HepG2 (cell line): ENCODE measurements around the gene EPN2. TPM values are rescaled to one million over a fixed set of nuclear protein-coding genes. Genes with fewer than 3 reads are reported as not detected.

Experiments used
- BORCS8-MEF2B ChIP-seq: sonication (generic); formaldehyde crosslinking; IDR thresholded peaks from 2 replicates; pipeline ENCODE4 v1.8.0; 2022; ENCODE audit warnings: mild to moderate bottlenecking, missing genetic modification reagents
- BRCA1 ChIP-seq: sonication (generic); formaldehyde crosslinking; IDR thresholded peaks from 2 replicates; pipeline ENCODE4 v1.4.0; 2020; ENCODE audit warnings: missing genetic modification reagents
- ELF4 ChIP-seq: sonication (generic); formaldehyde crosslinking; IDR thresholded peaks from 2 replicates; pipeline ENCODE4 v1.5.0; 2020; ENCODE audit warnings: missing genetic modification reagents, mild to moderate bottlenecking, moderate library complexity, borderline replicate concordance
- ERF ChIP-seq: IDR thresholded peaks from 2 replicates; pipeline ENCODE4 v1.6.1; 2018; ENCODE audit warnings: missing biosample characterization, missing genetic modification reagents
- HDAC1 ChIP-seq: sonication (generic); formaldehyde crosslinking; IDR thresholded peaks from 2 replicates; pipeline ENCODE4 v1.5.1; 2020; ENCODE audit warnings: mild to moderate bottlenecking, missing genetic modification reagents
- JUN ChIP-seq: sonication (generic); formaldehyde crosslinking; IDR thresholded peaks from 2 replicates; pipeline ENCODE4 v1.4.0; 2020; ENCODE audit warnings: mild to moderate bottlenecking, missing genetic modification reagents
- MED1 ChIP-seq: sonication (generic); formaldehyde crosslinking; IDR thresholded peaks from 2 replicates; pipeline ENCODE4 v1.4.0; 2020; ENCODE audit warnings: missing genetic modification reagents
- PCBP2 ChIP-seq: fragments of 200-400 bp; formaldehyde crosslinking; optimal IDR thresholded peaks from 2 replicates; pipeline ENCODE3; 2018; ENCODE audit warnings: low read length, low read depth; ENCODE audit not compliant: poor library complexity, severe bottlenecking
- PHF20 ChIP-seq: sonication (generic); formaldehyde crosslinking; IDR thresholded peaks from 2 replicates; pipeline ENCODE4 v1.5.0; 2020; ENCODE audit warnings: mild to moderate bottlenecking, missing genetic modification reagents
- PITX1 ChIP-seq: sonication (generic); formaldehyde crosslinking; IDR thresholded peaks from 2 replicates; pipeline ENCODE4 v1.5.1; 2020; ENCODE audit warnings: mild to moderate bottlenecking, missing genetic modification reagents
- SRSF4 ChIP-seq: fragments of 200-400 bp; formaldehyde crosslinking; IDR thresholded peaks from one replicate; pipeline ENCODE4 v1.6.1; 2018; ENCODE audit warnings: mild to moderate bottlenecking, low read depth, low read length, moderate library complexity; ENCODE audit not compliant: poor library complexity, severe bottlenecking
- STAG1 ChIP-seq: sonication (generic); formaldehyde crosslinking; IDR thresholded peaks from 2 replicates; pipeline ENCODE4 v1.4.0; 2020; ENCODE audit warnings: missing genetic modification reagents
- TAF1 ChIP-seq: sonication (generic); formaldehyde crosslinking; IDR thresholded peaks from 2 replicates; pipeline ENCODE4 v1.4.0; 2020; ENCODE audit warnings: missing genetic modification reagents
- ZNF333 ChIP-seq: sonication (generic); formaldehyde crosslinking; IDR thresholded peaks from 2 replicates; pipeline ENCODE4 v1.4.0; 2020; ENCODE audit warnings: mild to moderate bottlenecking, missing genetic modification reagents, borderline replicate concordance
- ZNF354B ChIP-seq: sonication (generic); formaldehyde crosslinking; IDR thresholded peaks from 2 replicates; pipeline ENCODE4 v1.8.0; 2022; ENCODE audit warnings: mild to moderate bottlenecking, missing genetic modification reagents
- ZNF44 ChIP-seq: sonication (generic); formaldehyde crosslinking; IDR thresholded peaks from 2 replicates; pipeline ENCODE4 v1.5.1; 2020; ENCODE audit warnings: mild to moderate bottlenecking, missing genetic modification reagents
- ZNF652 ChIP-seq: IDR thresholded peaks from 2 replicates; pipeline ENCODE4 v1.6.1; 2016; ENCODE audit warnings: low read depth, borderline replicate concordance
- ZNF7 ChIP-seq: IDR thresholded peaks from 2 replicates; pipeline ENCODE4 v1.6.1; 2016; ENCODE audit warnings: missing biosample characterization, missing genetic modification reagents
- ZNF746 ChIP-seq: sonication (generic); formaldehyde crosslinking; IDR thresholded peaks from 2 replicates; pipeline ENCODE4 v1.8.0; 2022; ENCODE audit warnings: mild to moderate bottlenecking, missing genetic modification reagents
- ZNF747 ChIP-seq: sonication (generic); formaldehyde crosslinking; IDR thresholded peaks from 2 replicates; pipeline ENCODE4 v1.8.1; 2023; ENCODE audit warnings: missing genetic modification reagents, mild to moderate bottlenecking, borderline replicate concordance
- ZNF768 ChIP-seq: sonication (generic); formaldehyde crosslinking; IDR thresholded peaks from 2 replicates; pipeline ENCODE4 v1.4.0; 2020; ENCODE audit warnings: missing genetic modification reagents
- ZNF777 ChIP-seq: sonication (generic); formaldehyde crosslinking; IDR thresholded peaks from 2 replicates; pipeline ENCODE4 v1.4.0; 2020; ENCODE audit warnings: missing genetic modification reagents
- ZNF878 ChIP-seq: sonication (generic); formaldehyde crosslinking; IDR thresholded peaks from 2 replicates; pipeline ENCODE4 v1.8.1; 2023; ENCODE audit warnings: mild to moderate bottlenecking, missing genetic modification reagents, moderate library complexity
- ZNF883 ChIP-seq: sonication (generic); formaldehyde crosslinking; IDR thresholded peaks from 2 replicates; pipeline ENCODE4 v1.5.1; 2020; ENCODE audit warnings: mild to moderate bottlenecking, missing genetic modification reagents; ENCODE audit errors: not compliant biosample characterization
- ZSCAN21 ChIP-seq: sonication (generic); formaldehyde crosslinking; IDR thresholded peaks from 2 replicates; pipeline ENCODE4 v1.8.0; 2022; ENCODE audit warnings: mild to moderate bottlenecking, missing genetic modification reagents, moderate library complexity, borderline replicate concordance
- polyA plus RNA-seq, 8 experiments: library from polyadenylated mRNA; depleted of rRNA in 3 of 8; stranded (reverse) in 7 of 8; unstranded in 1 of 8; fragments of >200 nt; fragmentation: Illumina TruSeq in 4 of 8; extraction: Trizol in 4 of 8; gene quantifications; 2 replicates each; pipeline versions ENCODE4 v1.2.1 to v1.2.3, GENCODE V29; 2011 to 2016; ENCODE audit warnings: low read depth in 4 of 8, missing spikeins in 1 of 8, mixed read lengths in 1 of 8; ENCODE audit not compliant: insufficient read depth in 1 of 8
- total RNA-seq, 5 experiments: library from RNA; depleted of rRNA; stranded (reverse); fragments of >200 nt; fragmentation: Illumina TruSeq; extraction: Trizol; gene quantifications; 2 replicates each; pipeline ENCODE4 v1.2.3, GENCODE V29; 2016; ENCODE audit warnings: low read depth in 1 of 5
- TF ChIP-seq, protein P1 (sequence below): sonication (generic); formaldehyde crosslinking; conservative IDR thresholded peaks from 2 replicates; pipeline ENCODE4 v1.8.1; 2023; ENCODE audit warnings: missing genetic modification reagents
- TF ChIP-seq, protein P2 (sequence below): sonication (generic); formaldehyde crosslinking; IDR thresholded peaks from 2 replicates; pipeline ENCODE4 v1.5.0; 2020; ENCODE audit warnings: missing genetic modification reagents, mild to moderate bottlenecking, borderline replicate concordance
- TF ChIP-seq, protein P3 (sequence below): IDR thresholded peaks from 2 replicates; pipeline ENCODE4 v1.6.1; 2016
- TF ChIP-seq, protein P4 (sequence below): sonication (generic); formaldehyde crosslinking; IDR thresholded peaks from 2 replicates; pipeline ENCODE4 v1.5.0; 2020; ENCODE audit warnings: mild to moderate bottlenecking, low read depth, missing genetic modification reagents, borderline replicate concordance

EPN2 gene
- total and polyA plus RNA-seq, 2 of the 13 experiments (the other 11 are each of a cell fraction or from before 2014, with no cell fraction given) = 7.8 to 19.2 TPM

DNA sequence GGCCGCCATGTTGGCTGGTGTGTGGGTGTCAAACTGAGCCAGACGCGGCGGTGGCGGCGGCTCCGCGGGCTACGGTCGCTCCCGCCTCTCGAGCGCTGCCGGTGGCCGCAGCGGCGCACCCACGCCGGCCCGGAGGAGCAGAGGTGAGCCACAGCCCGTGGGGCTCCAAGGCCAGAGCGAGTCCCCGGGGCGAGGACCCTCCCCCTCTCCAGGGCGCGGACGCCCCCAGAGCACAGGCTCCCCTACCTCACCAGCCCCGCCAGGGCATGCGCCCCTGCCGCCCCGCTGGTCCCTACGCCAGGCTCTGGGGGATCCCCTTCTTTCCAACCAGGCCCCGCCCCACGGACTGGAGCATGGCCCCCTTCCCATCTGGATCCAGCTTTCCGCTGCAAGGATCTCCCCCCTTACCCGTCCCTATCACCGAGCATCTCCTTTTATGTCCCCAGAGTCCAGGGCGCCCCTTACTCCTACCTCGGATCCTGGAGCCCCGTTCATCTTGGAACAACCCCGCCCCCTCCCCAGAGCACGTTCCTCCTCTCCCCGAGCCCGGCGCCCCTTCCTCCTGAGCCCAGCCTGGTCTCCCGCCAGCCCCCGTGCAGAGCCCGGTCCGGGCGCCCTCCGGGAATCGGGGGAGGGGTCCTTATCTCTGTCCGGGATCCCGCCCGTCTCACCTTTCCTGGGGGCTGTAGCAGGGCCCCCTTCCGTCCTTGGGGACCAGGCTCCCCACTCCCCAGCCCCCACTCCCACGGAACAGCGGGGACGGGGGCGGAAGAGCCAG is 412 bp downstream of the EPN2 start (continued):
- no peak for TF ChIP-seq PCBP2
- TF ChIP-seq, protein P1, sequence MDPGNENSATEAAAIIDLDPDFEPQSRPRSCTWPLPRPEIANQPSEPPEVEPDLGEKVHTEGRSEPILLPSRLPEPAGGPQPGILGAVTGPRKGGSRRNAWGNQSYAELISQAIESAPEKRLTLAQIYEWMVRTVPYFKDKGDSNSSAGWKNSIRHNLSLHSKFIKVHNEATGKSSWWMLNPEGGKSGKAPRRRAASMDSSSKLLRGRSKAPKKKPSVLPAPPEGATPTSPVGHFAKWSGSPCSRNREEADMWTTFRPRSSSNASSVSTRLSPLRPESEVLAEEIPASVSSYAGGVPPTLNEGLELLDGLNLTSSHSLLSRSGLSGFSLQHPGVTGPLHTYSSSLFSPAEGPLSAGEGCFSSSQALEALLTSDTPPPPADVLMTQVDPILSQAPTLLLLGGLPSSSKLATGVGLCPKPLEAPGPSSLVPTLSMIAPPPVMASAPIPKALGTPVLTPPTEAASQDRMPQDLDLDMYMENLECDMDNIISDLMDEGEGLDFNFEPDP (CRISPR knock-in tag) = no peak
- TF ChIP-seq ERF (CRISPR knock-in tag) = 0 out of 2 replicates have a peak, but pooled peaks have one; percentile 13
- TF ChIP-seq JUN (CRISPR knock-in tag) = no peak
- TF ChIP-seq ZNF652 (CRISPR knock-in tag) = no peak
- peak; percentile 8; the same call in 1 of the 2 replicates for TF ChIP-seq BORCS8-MEF2B
- TF ChIP-seq, protein P2, sequence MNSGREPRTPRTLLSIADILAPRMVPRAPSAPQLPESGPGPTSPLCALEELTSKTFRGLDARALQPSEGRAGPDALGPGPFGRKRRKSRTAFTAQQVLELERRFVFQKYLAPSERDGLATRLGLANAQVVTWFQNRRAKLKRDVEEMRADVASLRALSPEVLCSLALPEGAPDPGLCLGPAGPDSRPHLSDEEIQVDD = no peak
- TF ChIP-seq ZSCAN21 (CRISPR knock-in tag) = no peak
- TF ChIP-seq PHF20 (CRISPR knock-in tag) = peak; percentile 16; the same call in 1 of the 2 replicates
- no peak for TF ChIP-seq ZNF768 (CRISPR knock-in tag)
- TF ChIP-seq ZNF883 = no peak
- no peak for TF ChIP-seq ZNF44 (CRISPR knock-in tag)
- peak; percentile 23; the same call in 1 of the 2 replicates for TF ChIP-seq MED1 (CRISPR knock-in tag)
- TF ChIP-seq, protein P3, sequence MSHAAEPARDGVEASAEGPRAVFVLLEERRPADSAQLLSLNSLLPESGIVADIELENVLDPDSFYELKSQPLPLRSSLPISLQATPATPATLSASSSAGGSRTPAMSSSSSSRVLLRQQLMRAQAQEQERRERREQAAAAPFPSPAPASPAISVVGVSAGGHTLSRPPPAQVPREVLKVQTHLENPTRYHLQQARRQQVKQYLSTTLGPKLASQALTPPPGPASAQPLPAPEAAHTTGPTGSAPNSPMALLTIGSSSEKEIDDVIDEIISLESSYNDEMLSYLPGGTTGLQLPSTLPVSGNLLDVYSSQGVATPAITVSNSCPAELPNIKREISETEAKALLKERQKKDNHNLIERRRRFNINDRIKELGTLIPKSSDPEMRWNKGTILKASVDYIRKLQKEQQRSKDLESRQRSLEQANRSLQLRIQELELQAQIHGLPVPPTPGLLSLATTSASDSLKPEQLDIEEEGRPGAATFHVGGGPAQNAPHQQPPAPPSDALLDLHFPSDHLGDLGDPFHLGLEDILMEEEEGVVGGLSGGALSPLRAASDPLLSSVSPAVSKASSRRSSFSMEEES (CRISPR knock-in tag) = no peak
- TF ChIP-seq ZNF354B (CRISPR knock-in tag) = no peak
- TF ChIP-seq ZNF7 (CRISPR knock-in tag) = no peak
- TF ChIP-seq ZNF747 (CRISPR knock-in tag) = no peak
- no peak for TF ChIP-seq ELF4 (CRISPR knock-in tag)
- TF ChIP-seq STAG1 = no peak
- no peak for TF ChIP-seq PITX1 (CRISPR knock-in tag)
- TF ChIP-seq, protein P4, sequence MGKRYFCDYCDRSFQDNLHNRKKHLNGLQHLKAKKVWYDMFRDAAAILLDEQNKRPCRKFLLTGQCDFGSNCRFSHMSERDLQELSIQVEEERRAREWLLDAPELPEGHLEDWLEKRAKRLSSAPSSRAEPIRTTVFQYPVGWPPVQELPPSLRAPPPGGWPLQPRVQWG (CRISPR knock-in tag) = no peak
- no peak for TF ChIP-seq BRCA1 (CRISPR knock-in tag)
- TF ChIP-seq ZNF333 = 0 out of 2 replicates have a peak, but pooled peaks have one; percentile 25
- 0 out of 2 replicates have a peak, but pooled peaks have one; percentile 22 for TF ChIP-seq ZNF777
- no peak for TF ChIP-seq ZNF878 (CRISPR knock-in tag)
- no peak for TF ChIP-seq ZNF746 (CRISPR knock-in tag)
- no peak for TF ChIP-seq SRSF4
- peak; percentile 46; the same call in 1 of the 2 replicates for TF ChIP-seq TAF1 (CRISPR knock-in tag)
- peak; percentile 15; the same call in 1 of the 2 replicates for TF ChIP-seq HDAC1 (CRISPR knock-in tag)
